IMR-90 (cell line): Measurements from ENCODE around the gene CROCC2. TPM values are rescaled to one million over a fixed set of nuclear protein-coding genes. Genes with fewer than 3 reads are reported as not detected.

ENCODE experiments used
- ATAC-seq: fragments of 200-7000 bp; cut with Tn5 transposase; 2 replicates; pipeline ENCODE4 v1.9.1; 2020; ENCODE audit warnings: low read depth, mild to moderate bottlenecking, moderate library complexity
- BruUV-seq: library from RNA; stranded (reverse); fragments of 400-500 nt; replicated peaks from 2 replicates; lab custom pipeline; 2021; lab: Mats Ljungman, UMichigan
- CTCF ChIA-PET: fragments of 300-600 bp; formaldehyde crosslinking; extraction: SDS; loops from one replicate; lab custom pipeline; 2021; ENCODE audit warnings: antibody characterized with exemption; lab: Yijun Ruan, JAX
- POLR2A ChIA-PET: fragments of 300-600 bp; sonication (Branson Sonifier 250); formaldehyde crosslinking; loops from one replicate; lab custom pipeline; 2022; ENCODE audit warnings: antibody characterized with exemption; ENCODE audit not compliant: unreplicated experiment; lab: Charles Lee
- DNase-seq: peaks from one replicate; pipeline ENCODE4 v3.0.0; 2013
- H2AFZ ChIP-seq: replicated peaks from 2 replicates; pipeline ENCODE3; 2013; ENCODE audit warnings: low read length, mild to moderate bottlenecking; ENCODE audit not compliant: poor library complexity
- H2AK5ac ChIP-seq: 2 replicates; pipeline ENCODE4 v1.6.1; 2013; ENCODE audit warnings: low read depth, low read length, inconsistent platforms
- H2AK9ac ChIP-seq: replicated peaks from 2 replicates; pipeline ENCODE3; 2013; ENCODE audit warnings: mild to moderate bottlenecking, low read depth, low read length, moderate library complexity; ENCODE audit not compliant: poor library complexity
- H2BK120ac ChIP-seq: 2 replicates; pipeline ENCODE4 v1.6.1; 2013; ENCODE audit warnings: low read depth, low read length, inconsistent platforms
- H2BK15ac ChIP-seq: 3 replicates; pipeline ENCODE4 v1.6.1; 2013; ENCODE audit warnings: low read depth, low read length, inconsistent platforms
- H2BK20ac ChIP-seq: 2 replicates; pipeline ENCODE4 v1.6.1; 2013; ENCODE audit warnings: low read depth, mild to moderate bottlenecking, inconsistent platforms, low read length, moderate library complexity
- H2BK5ac ChIP-seq: 2 replicates; pipeline ENCODE4 v1.6.1; 2013; ENCODE audit warnings: mild to moderate bottlenecking, low read depth, low read length, inconsistent platforms; ENCODE audit not compliant: poor library complexity, severe bottlenecking
- H3K14ac ChIP-seq: replicated peaks from 2 replicates; pipeline ENCODE4 v1.6.1; 2013; ENCODE audit warnings: low read depth, low read length, inconsistent platforms
- H3K18ac ChIP-seq: 2 replicates; pipeline ENCODE4 v1.6.1; 2013; ENCODE audit warnings: low read depth, low read length, control low read depth
- H3K23ac ChIP-seq: 2 replicates; pipeline ENCODE4 v1.6.1; 2013; ENCODE audit warnings: low read depth, low read length, inconsistent platforms
- H3K27ac ChIP-seq: 2 replicates; pipeline ENCODE4 v1.5.1; 2013; ENCODE audit warnings: mild to moderate bottlenecking, control low read depth, low read length; ENCODE audit not compliant: insufficient read depth
- H3K27me3 ChIP-seq: 2 replicates; pipeline ENCODE4 v1.6.1; 2013; ENCODE audit warnings: low read length; ENCODE audit not compliant: control insufficient read depth, insufficient read depth
- H3K36me3 ChIP-seq: 2 replicates; pipeline ENCODE4 v1.6.1; 2013; ENCODE audit warnings: low read length, mixed read lengths; ENCODE audit not compliant: control insufficient read depth, insufficient read depth
- H3K4ac ChIP-seq: 2 replicates; pipeline ENCODE4 v1.6.1; 2013; ENCODE audit warnings: low read depth, low read length, inconsistent platforms
- H3K4me1 ChIP-seq: 2 replicates; pipeline ENCODE4 v1.6.1; 2013; ENCODE audit warnings: low read length, mixed read lengths; ENCODE audit not compliant: control insufficient read depth, insufficient read depth
- H3K4me2 ChIP-seq: 2 replicates; pipeline ENCODE4 v1.6.1; 2013; ENCODE audit warnings: low read depth, mild to moderate bottlenecking, control low read depth, low read length, moderate library complexity
- H3K4me3 ChIP-seq: 2 replicates; pipeline ENCODE4 v1.5.1; 2013; ENCODE audit warnings: low read depth, mild to moderate bottlenecking, control low read depth, low read length, moderate library complexity; ENCODE audit not compliant: insufficient read depth
- H3K56ac ChIP-seq: 2 replicates; pipeline ENCODE4 v1.6.1; 2013; ENCODE audit warnings: low read length, inconsistent platforms; ENCODE audit not compliant: insufficient read depth; ENCODE audit errors: extremely low read depth
- H3K79me1 ChIP-seq, 2 experiments: 2 replicates each; pipeline ENCODE4 v1.6.1; 2013; ENCODE audit warnings: low read length in 2 of 2, inconsistent platforms in 1 of 2, low read depth in 1 of 2
- H3K9ac ChIP-seq: 2 replicates; pipeline ENCODE4 v1.6.1; 2013; ENCODE audit warnings: low read depth, low read length, control low read depth
- H3K9me1 ChIP-seq: 2 replicates; pipeline ENCODE4 v1.6.1; 2013; ENCODE audit warnings: low read length, inconsistent platforms; ENCODE audit not compliant: insufficient read depth
- H3K9me3 ChIP-seq: 2 replicates; pipeline ENCODE4 v1.6.1; 2013; ENCODE audit warnings: low read length; ENCODE audit not compliant: control insufficient read depth, insufficient read depth
- H4K20me1 ChIP-seq: 2 replicates; pipeline ENCODE4 v1.6.1; 2013; ENCODE audit warnings: low read length, inconsistent platforms; ENCODE audit not compliant: insufficient read depth
- H4K5ac ChIP-seq: 2 replicates; pipeline ENCODE4 v1.6.1; 2013; ENCODE audit warnings: mild to moderate bottlenecking, low read depth, low read length, control low read depth
- H4K8ac ChIP-seq, 2 experiments: 2 replicates each; pipeline ENCODE4 v1.6.1; 2013; ENCODE audit warnings: low read depth in 2 of 2, low read length in 2 of 2, control low read depth in 1 of 2, inconsistent platforms in 1 of 2
- H4K91ac ChIP-seq: 2 replicates; pipeline ENCODE4 v1.6.1; 2013; ENCODE audit warnings: low read depth, low read length, inconsistent platforms; ENCODE audit not compliant: insufficient read depth
- BHLHE40 ChIP-seq: fragments of 150-350 bp; IDR thresholded peaks from 2 replicates; pipeline ENCODE4 v1.6.1; 2016; ENCODE audit warnings: mild to moderate bottlenecking, low read depth, low read length
- CEBPB ChIP-seq: IDR thresholded peaks from 2 replicates; pipeline ENCODE4 v1.6.1; 2012; ENCODE audit warnings: low read depth, low read length, improper control_type of control experiment
- FOS ChIP-seq: fragments of 150-350 bp; IDR thresholded peaks from 2 replicates; pipeline ENCODE4 v1.6.1; 2016; ENCODE audit warnings: low read depth, low read length
- MAFK ChIP-seq: IDR thresholded peaks from 2 replicates; pipeline ENCODE4 v1.6.1; 2012; ENCODE audit warnings: low read depth, low read length, improper control_type of control experiment
- MAZ ChIP-seq: IDR thresholded peaks from 2 replicates; pipeline ENCODE4 v1.6.1; 2012; ENCODE audit warnings: low read depth, mild to moderate bottlenecking, low read length, improper control_type of control experiment, moderate library complexity, borderline replicate concordance
- MXI1 ChIP-seq: IDR thresholded peaks from 2 replicates; pipeline ENCODE4 v1.6.1; 2012; ENCODE audit warnings: low read depth, mild to moderate bottlenecking, low read length, moderate library complexity, borderline replicate concordance
- POLR2A ChIP-seq: IDR thresholded peaks from 2 replicates; pipeline ENCODE4 v1.6.1; 2012; ENCODE audit warnings: mild to moderate bottlenecking, low read depth, low read length
- RAD21 ChIP-seq: IDR thresholded peaks from 2 replicates; pipeline ENCODE4 v1.6.1; 2012; ENCODE audit warnings: low read length, improper control_type of control experiment
- RCOR1 ChIP-seq: IDR thresholded peaks from 2 replicates; pipeline ENCODE4 v1.6.1; 2012; ENCODE audit warnings: mild to moderate bottlenecking, low read length, improper control_type of control experiment; ENCODE audit not compliant: insufficient replicate concordance
- SMC3 ChIP-seq: fragments of 150-350 bp; IDR thresholded peaks from 2 replicates; pipeline ENCODE4 v1.6.1; 2016; ENCODE audit warnings: low read depth, mild to moderate bottlenecking, antibody characterized with exemption, low read length, moderate library complexity
- WGBS, 2 experiments: methylation state at CpG; one replicate each; pipeline versions ENCODE4 v1.1.5 to v1.1.7; 2013; ENCODE audit warnings: missing lambda C conversion rate in 2 of 2; ENCODE audit not compliant: insufficient read length in 1 of 2; ENCODE audit errors: extremely low coverage in 2 of 2; 5-methylcytosine and 5-hydroxymethylcytosine counted together
- dilution Hi-C: fragments of 300-500 bp; cut with HindIII; formaldehyde crosslinking; loops from one replicate; pipeline ENCODE4 v1.14.3; 2018; ENCODE audit warnings: low sequenced_read_pairs; ENCODE audit not compliant: unreplicated experiment
- in situ Hi-C: fragments of 300-500 bp; cut with MboI; formaldehyde crosslinking; loops from 3 replicates; pipeline ENCODE4 v1.14.3; 2019; ENCODE audit warnings: low sequenced_read_pairs, inconsistent platforms, mixed read lengths
- intact Hi-C: fragments of 100-400 bp; cut with micrococcal nuclease; formaldehyde crosslinking; loops from 2 replicates; pipeline ENCODE4 v1.10.0; 2022
- polyA plus RNA-seq, 3 experiments: library from polyadenylated mRNA; depleted of rRNA; stranded (reverse); fragments of >200 nt; gene quantifications; 2 replicates each; pipeline ENCODE4 v1.2.3, GENCODE V29; 2012; ENCODE audit warnings: low replicate concordance in 1 of 3
- total RNA-seq: library from RNA; depleted of rRNA; stranded (reverse); fragments of >200 nt; gene quantifications from 2 replicates; pipeline ENCODE4 v1.2.3, GENCODE V29; 2012
- TF ChIP-seq, protein P1 (sequence below): conservative IDR thresholded peaks from 2 replicates; pipeline ENCODE4 v1.5.1; 2012; ENCODE audit warnings: mild to moderate bottlenecking, low read depth, low read length, improper control_type of control experiment
- TF ChIP-seq, protein P2 (sequence below): fragments of 150-350 bp; IDR thresholded peaks from 2 replicates; pipeline ENCODE4 v1.6.1; 2017; ENCODE audit warnings: mild to moderate bottlenecking, antibody characterized with exemption, low read length, low read depth
- TF ChIP-seq, protein P3 (sequence below): fragments of 150-350 bp; IDR thresholded peaks from 2 replicates; pipeline ENCODE4 v1.6.1; 2016; ENCODE audit warnings: low read depth, mild to moderate bottlenecking, low read length, moderate library complexity, borderline replicate concordance

Gene CROCC2
- total and polyA plus RNA-seq, 2 of the 4 experiments (the other 2 are of a cell fraction) = not detected

DNA sequence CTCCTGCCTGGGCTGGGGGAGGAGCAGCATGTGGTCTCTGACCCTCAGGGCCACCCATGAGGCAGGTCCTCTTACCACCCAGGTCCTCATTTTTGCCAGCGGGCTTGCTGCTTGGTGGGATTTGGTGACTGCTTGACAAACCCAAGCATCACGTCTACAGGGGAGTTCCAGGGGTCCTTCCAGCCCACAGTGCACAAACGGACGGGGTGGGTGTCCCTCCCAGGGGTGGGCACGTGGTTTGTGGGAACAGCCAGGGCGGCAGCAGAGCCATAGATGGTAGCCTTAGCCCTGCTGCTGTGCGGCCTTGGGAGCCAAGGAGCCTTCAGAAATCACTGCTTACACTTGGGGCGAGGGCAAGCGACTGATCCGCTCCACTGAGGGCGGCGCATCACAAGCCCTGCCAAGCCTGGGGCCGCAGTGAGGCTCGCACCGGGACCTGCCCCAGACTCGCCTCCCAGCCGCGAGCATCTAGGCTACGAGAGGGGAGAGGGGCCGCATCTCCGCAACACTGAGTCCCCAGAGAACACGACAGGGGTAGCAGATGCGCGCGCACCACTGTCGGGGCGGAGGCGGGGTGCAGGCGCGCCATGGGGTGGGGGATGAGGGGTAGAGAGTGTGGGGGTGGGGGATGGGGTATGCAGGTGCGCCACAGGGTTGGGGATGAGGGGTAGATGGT lies 129.1 kb downstream of the CROCC2 start:
- H3K79me1 ChIP-seq = no peaks in the 10 kb centered on the region
- ATAC-seq (no peak), DNase-seq (no peak)
- intact Hi-C loops = no loop called here
- no peaks in the 10 kb centered on the region for H3K27me3 ChIP-seq
- no CpG with 5 or more reads among the region's 31 CpGs for WGBS, 2 experiments
- BruUV-seq = no TSS peak
- no peaks in the 10 kb centered on the region for H4K20me1 ChIP-seq
- no peak overlapping the region for H3K27ac ChIP-seq
- in situ Hi-C loops = no loop called here
- H2BK5ac ChIP-seq = no peak overlapping the region
- no peak overlapping the region for H4K8ac ChIP-seq
- H2AK9ac ChIP-seq = no peak overlapping the region
- no peak overlapping the region for H3K4me2 ChIP-seq
- no peak overlapping the region for H3K9ac ChIP-seq
- CTCF ChIA-PET = no interaction called here
- dilution Hi-C loops = no loop called here
- H3K36me3 ChIP-seq = peaks cover 16% of the 10 kb centered on the region
- no peak overlapping the region for H3K4me3 ChIP-seq
- no peak overlapping the region for H3K4ac ChIP-seq
- H3K14ac ChIP-seq = no peak overlapping the region
- no peak for TF ChIP-seq RCOR1
- no peak for TF ChIP-seq CEBPB
- TF ChIP-seq RAD21 = no peak
- no peak for TF ChIP-seq POLR2A
- TF ChIP-seq MAFK = no peak
- no peak for TF ChIP-seq FOS
- TF ChIP-seq, protein P1, sequence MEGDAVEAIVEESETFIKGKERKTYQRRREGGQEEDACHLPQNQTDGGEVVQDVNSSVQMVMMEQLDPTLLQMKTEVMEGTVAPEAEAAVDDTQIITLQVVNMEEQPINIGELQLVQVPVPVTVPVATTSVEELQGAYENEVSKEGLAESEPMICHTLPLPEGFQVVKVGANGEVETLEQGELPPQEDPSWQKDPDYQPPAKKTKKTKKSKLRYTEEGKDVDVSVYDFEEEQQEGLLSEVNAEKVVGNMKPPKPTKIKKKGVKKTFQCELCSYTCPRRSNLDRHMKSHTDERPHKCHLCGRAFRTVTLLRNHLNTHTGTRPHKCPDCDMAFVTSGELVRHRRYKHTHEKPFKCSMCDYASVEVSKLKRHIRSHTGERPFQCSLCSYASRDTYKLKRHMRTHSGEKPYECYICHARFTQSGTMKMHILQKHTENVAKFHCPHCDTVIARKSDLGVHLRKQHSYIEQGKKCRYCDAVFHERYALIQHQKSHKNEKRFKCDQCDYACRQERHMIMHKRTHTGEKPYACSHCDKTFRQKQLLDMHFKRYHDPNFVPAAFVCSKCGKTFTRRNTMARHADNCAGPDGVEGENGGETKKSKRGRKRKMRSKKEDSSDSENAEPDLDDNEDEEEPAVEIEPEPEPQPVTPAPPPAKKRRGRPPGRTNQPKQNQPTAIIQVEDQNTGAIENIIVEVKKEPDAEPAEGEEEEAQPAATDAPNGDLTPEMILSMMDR = no peak
- TF ChIP-seq MXI1 = no peak
- no peak for TF ChIP-seq BHLHE40
- no peak for TF ChIP-seq MAZ
- TF ChIP-seq, protein P2, sequence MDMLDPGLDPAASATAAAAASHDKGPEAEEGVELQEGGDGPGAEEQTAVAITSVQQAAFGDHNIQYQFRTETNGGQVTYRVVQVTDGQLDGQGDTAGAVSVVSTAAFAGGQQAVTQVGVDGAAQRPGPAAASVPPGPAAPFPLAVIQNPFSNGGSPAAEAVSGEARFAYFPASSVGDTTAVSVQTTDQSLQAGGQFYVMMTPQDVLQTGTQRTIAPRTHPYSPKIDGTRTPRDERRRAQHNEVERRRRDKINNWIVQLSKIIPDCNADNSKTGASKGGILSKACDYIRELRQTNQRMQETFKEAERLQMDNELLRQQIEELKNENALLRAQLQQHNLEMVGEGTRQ = no peak
- TF ChIP-seq, protein P3, sequence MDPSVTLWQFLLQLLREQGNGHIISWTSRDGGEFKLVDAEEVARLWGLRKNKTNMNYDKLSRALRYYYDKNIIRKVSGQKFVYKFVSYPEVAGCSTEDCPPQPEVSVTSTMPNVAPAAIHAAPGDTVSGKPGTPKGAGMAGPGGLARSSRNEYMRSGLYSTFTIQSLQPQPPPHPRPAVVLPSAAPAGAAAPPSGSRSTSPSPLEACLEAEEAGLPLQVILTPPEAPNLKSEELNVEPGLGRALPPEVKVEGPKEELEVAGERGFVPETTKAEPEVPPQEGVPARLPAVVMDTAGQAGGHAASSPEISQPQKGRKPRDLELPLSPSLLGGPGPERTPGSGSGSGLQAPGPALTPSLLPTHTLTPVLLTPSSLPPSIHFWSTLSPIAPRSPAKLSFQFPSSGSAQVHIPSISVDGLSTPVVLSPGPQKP = no peak
- no peak for TF ChIP-seq SMC3
- H3K23ac ChIP-seq = no peak overlapping the region
- no peak overlapping the region for H2BK20ac ChIP-seq
- H2AK5ac ChIP-seq = no peak overlapping the region
- no peak overlapping the region for H4K5ac ChIP-seq
- no peak overlapping the region for H2BK15ac ChIP-seq
- no peak overlapping the region for H3K18ac ChIP-seq
- H3K9me1 ChIP-seq = no peaks in the 10 kb centered on the region
- no peak overlapping the region for H4K91ac ChIP-seq
- H2BK120ac ChIP-seq = no peak overlapping the region
- no peaks in the 10 kb centered on the region for H3K9me3 ChIP-seq
- H3K56ac ChIP-seq = no peak overlapping the region
- no peak overlapping the region for H2AFZ ChIP-seq
- no peaks in the 10 kb centered on the region for H3K4me1 ChIP-seq
- POLR2A ChIA-PET = no interaction called here
